Activated CD4-positive, alpha-beta memory T cell treated with anti-CD3 and anti-CD28 coated beads for 36 hours (primary cell): ENCODE data around the gene RMND5B. TPM values are rescaled to one million over a fixed set of nuclear protein-coding genes. Genes with fewer than 3 reads are reported as not detected.

Source experiments
- CTCF ChIA-PET: fragments of 350-600 bp; sonication (Branson Sonifier 250); formaldehyde crosslinking; loops from one replicate; lab custom pipeline; 2021; ENCODE audit warnings: antibody characterized with exemption, inconsistent platforms; lab: Charles Lee
- POLR2A ChIA-PET: fragments of 350-600 bp; sonication (Branson Sonifier 250); formaldehyde crosslinking; loops from one replicate; lab custom pipeline; 2021; ENCODE audit warnings: antibody characterized with exemption; lab: Charles Lee
- DNase-seq: peaks from one replicate; pipeline ENCODE4 v3.0.0-alpha.2; 2020
- H3K27ac Mint-ChIP-seq: one replicate; pipeline ENCODE4 v1.8.0; 2021; ENCODE audit warnings: mixed read lengths
- H3K27me3 Mint-ChIP-seq: one replicate; pipeline ENCODE4 v1.8.0; 2021; ENCODE audit warnings: mixed read lengths
- H3K36me3 Mint-ChIP-seq: one replicate; pipeline ENCODE4 v1.8.0; 2021; ENCODE audit warnings: mixed read lengths
- H3K4me1 Mint-ChIP-seq: one replicate; pipeline ENCODE4 v1.8.0; 2021; ENCODE audit warnings: low read depth, mixed read lengths
- H3K4me3 Mint-ChIP-seq: one replicate; pipeline ENCODE4 v1.8.0; 2021; ENCODE audit warnings: mild to moderate bottlenecking, mixed read lengths
- H3K9me3 Mint-ChIP-seq: one replicate; pipeline ENCODE4 v1.8.0; 2021; ENCODE audit warnings: mixed read lengths
- intact Hi-C: fragments of 100-400 bp; cut with micrococcal nuclease; formaldehyde crosslinking; loops from one replicate; pipeline ENCODE4 v1.15.1; 2023
- total RNA-seq, 2 experiments: library from RNA; stranded (reverse); gene quantifications; one replicate each; pipeline ENCODE4 v1.2.3, GENCODE V29; 2021

Gene RMND5B
- total RNA-seq, 2 experiments from 2014 or later, result 32.0 to 34.9 TPM

DNA sequence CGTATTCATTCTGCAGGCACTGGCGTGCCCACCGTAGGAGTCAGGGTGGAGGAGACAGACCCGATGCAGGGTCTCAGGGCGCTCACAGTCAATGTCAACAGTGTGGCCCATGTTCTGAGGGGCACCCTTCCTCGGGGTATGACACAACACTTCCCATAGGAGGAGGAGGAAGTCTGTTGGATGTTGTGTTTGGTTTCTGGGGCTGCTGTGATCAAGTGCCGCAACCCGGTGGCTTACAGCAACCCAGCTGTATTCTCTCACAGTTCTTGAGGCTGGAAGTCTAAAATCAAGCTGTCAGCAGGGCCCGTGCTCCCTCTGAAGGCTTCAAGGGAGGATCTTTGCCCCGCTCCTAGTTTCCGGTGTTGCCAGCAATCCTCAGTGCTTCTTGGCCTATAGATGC lies 67.9 kb downstream of the RMND5B start:
- CTCF ChIA-PET, result no interaction called here
- H3K4me1 Mint-ChIP-seq, result no peaks in the 10 kb centered on the region
- no peaks in the 10 kb centered on the region for H3K9me3 Mint-ChIP-seq
- H3K27ac Mint-ChIP-seq, result no peak overlapping the region
- H3K4me3 Mint-ChIP-seq, result no peak overlapping the region
- POLR2A ChIA-PET, result no interaction called here
- peaks cover 4% of the 10 kb centered on the region for H3K27me3 Mint-ChIP-seq
- no peaks in the 10 kb centered on the region for H3K36me3 Mint-ChIP-seq
- no peak for DNase-seq
- intact Hi-C loops, result no loop called here

DNA sequence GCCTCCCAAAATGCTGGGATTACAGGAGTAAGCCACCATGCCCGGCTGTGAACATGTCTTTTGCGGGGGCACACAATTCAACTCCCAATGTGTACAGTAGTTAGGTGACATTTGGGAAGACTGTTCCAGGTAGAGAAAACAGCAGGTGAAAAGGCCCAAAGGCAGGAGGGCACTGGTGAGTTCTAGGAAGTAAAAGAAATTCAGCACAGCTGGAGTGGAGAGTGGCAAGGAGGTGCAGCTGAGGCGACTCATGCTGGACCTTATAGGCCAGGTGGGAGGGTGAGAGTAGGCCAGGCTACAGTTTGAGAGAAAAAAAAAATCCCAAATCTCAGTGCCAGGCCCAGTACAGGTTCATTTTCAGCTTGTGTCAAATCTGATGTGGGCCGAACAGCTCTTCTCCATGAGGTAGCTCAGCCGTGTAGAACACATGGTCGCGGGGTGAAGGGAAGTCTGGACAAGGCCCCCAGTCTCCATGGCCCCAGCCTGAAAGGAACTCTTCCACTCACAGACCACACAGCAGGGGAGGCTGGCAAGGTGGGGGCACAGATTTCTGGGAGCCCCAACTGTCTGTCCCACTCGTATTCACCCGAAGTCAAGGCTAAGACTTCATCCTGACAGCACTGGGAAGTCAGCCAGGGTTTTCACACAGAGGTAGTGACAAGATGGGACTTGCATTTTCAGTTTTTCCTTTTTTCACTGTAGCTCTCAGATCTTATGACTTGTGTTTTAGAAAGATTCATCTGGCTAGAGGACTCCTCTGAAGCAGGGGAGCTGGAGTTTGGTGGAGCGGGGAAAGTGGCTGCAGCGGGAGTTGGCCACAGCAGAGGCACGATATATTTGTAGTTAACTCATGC lies 69.0 kb downstream of the RMND5B start:
- no peak for DNase-seq
- POLR2A ChIA-PET, result interaction anchor here (0.7 kb wide), 1 partner anchor 13 kb away, joined by 3 read pairs; no protein-coding TSS in a partner anchor
- H3K36me3 Mint-ChIP-seq, result peaks cover 3% of the 10 kb centered on the region
- peaks cover 3% of the 10 kb centered on the region for H3K27me3 Mint-ChIP-seq
- no peak overlapping the region for H3K4me3 Mint-ChIP-seq
- H3K4me1 Mint-ChIP-seq, result peaks cover 2% of the 10 kb centered on the region
- intact Hi-C loops, result loop anchor here (5.0 to 10.0 kb wide), 2 partner anchors 48 to 425 kb away; partner anchors contain the start of genes CLK4 and NHP2
- H3K27ac Mint-ChIP-seq, result no peak overlapping the region
- CTCF ChIA-PET, result no interaction called here
- H3K9me3 Mint-ChIP-seq, result peaks cover 2% of the 10 kb centered on the region

Other genes starting within 250 kb of the RMND5B start
- gene PROP1, start 134.8 kb upstream of the RMND5B start, total RNA-seq, result not detected
- gene N4BP3, start 17.5 kb upstream of the RMND5B start, total RNA-seq, result 1 to 10 TPM; 3.2 TPM
- gene NHP2, start 22.9 kb downstream of the RMND5B start, total RNA-seq, result 100 to 1,000 TPM; 231 to 246 TPM
- not detected for gene GMCL2, start 56.4 kb downstream of the RMND5B start, total RNA-seq
- 100 to 1,000 TPM; 313 to 316 TPM for gene HNRNPAB, start 73.5 kb downstream of the RMND5B start, total RNA-seq
- 10 to 100 TPM; 49.3 to 58.0 TPM for gene PHYKPL, start 101.8 kb downstream of the RMND5B start, total RNA-seq